Neural progenitor cell (in vitro differentiated cells): ENCODE measurements around the gene HSPA4.

Experiments
- EZH2 ChIP-seq: fragments of 200-600 bp; sonication (generic); IDR thresholded peaks from 2 replicates; pipeline ENCODE4 v1.6.1; 2017; ENCODE audit warnings: antibody characterized with exemption, mild to moderate bottlenecking, moderate library complexity
- TF ChIP-seq, protein P1 (sequence below): fragments of 200-600 bp; sonication (generic); IDR thresholded peaks from 2 replicates; pipeline ENCODE4 v1.5.1; 2017; ENCODE audit warnings: antibody characterized with exemption, mild to moderate bottlenecking

DNA sequence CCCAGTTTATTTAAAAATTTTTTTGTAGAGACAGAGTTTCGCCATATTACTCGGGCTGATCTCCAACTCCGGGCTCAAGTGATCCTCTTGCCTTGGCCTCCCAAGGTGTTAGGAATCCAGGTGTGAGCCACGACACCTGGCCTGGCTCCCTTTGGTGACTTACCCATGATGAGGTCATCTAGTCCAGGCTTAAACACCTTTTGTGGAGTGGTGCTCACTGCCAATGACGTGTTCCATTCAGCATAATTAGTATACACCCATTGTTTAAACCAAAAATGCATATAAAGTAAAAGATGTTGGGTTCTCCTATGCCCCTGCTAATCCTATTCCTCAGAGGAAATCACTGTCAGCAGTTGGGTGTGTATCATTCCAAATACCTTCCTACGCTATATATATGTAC lies 91.0 kb downstream of the HSPA4 start:
- TF ChIP-seq, protein P1, sequence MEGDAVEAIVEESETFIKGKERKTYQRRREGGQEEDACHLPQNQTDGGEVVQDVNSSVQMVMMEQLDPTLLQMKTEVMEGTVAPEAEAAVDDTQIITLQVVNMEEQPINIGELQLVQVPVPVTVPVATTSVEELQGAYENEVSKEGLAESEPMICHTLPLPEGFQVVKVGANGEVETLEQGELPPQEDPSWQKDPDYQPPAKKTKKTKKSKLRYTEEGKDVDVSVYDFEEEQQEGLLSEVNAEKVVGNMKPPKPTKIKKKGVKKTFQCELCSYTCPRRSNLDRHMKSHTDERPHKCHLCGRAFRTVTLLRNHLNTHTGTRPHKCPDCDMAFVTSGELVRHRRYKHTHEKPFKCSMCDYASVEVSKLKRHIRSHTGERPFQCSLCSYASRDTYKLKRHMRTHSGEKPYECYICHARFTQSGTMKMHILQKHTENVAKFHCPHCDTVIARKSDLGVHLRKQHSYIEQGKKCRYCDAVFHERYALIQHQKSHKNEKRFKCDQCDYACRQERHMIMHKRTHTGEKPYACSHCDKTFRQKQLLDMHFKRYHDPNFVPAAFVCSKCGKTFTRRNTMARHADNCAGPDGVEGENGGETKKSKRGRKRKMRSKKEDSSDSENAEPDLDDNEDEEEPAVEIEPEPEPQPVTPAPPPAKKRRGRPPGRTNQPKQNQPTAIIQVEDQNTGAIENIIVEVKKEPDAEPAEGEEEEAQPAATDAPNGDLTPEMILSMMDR, result no peak
- TF ChIP-seq EZH2, result no peak
